ENCODE measurements around the gene KANSL3.

GRCh38 chr2:96683972-96684820 is 46.1 kb upstream of the KANSL3 start:
- TF ChIP-seq POLR2A (IDR thresholded peaks at IDR 0.05; ENCODE audit: low read length) (no peak), GATA1 (IDR thresholded peaks at IDR 0.05; ENCODE audit: low read depth, low read length) (no peak)

Data from erythroblast (primary cell).